Adipose tissue (tissue), 3 donors: Measurements from ENCODE around the gene AMT. TPM values are rescaled to one million over a fixed set of nuclear protein-coding genes. Genes with fewer than 3 reads are reported as not detected.
A peak's percentile ranks its signal among the peaks of the same experiment; 100 is the strongest.

ENCODE experiments used
- H3K27ac ChIP-seq: one replicate; pipeline ENCODE4 v1.5.1; 2013; ENCODE audit warnings: low read depth, low read length
- WGBS, 3 donors: extraction: QIAGEN DNeasy Blood & Tissue Kit; methylation state at CpG; one replicate each; pipeline ENCODE4 v1.1.7; 2013; 5-methylcytosine and 5-hydroxymethylcytosine counted together
- polyA plus RNA-seq, 3 donors: library from polyadenylated mRNA; stranded (reverse); fragments of 200-250 nt; gene quantifications; one replicate each; pipeline ENCODE4 v1.2.3, GENCODE V29; 2013
- donor health status: healthy with polysubstance abuse.
- donor health status: Bipolar disorder and iron deficiency.
- donor health status: healthy.

The AMT gene
- polyA plus RNA-seq, 3 donors = 4.7 to 14.6 (median 11.2) TPM

GRCh38 chr3:49434731-49435130, 12.5 kb upstream of the AMT start:
- no peak overlapping the region for H3K27ac ChIP-seq
- WGBS, 3 donors = 82 to 90% (median 82%) methylated on average over 5 of the region's 5 CpGs

- WGBS, 3 donors = 3 to 7% (median 5%) methylated on average over 9 of the region's 9 CpGs
These were observed 6.4 kb upstream of the AMT start for GRCh38 chr3:49428752-49429080.

DNA sequence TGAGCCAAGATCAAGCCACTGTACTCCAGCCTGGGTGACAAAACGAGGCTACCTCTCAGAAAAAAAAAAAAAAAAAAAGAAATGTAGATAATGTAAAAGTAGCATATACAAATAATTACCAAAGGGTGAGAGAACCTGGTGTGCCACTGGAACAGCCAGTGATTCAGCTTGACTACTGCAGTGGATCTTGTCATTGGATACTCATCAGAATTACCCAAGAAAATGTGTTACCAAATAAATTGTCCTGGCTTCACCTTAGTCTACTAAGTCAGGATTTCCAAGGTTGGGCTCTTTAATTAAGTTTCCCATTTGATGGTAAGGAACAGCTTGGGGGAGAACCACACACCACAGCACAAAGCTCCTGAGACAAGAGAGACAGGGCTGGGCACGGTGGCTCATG, 5.3 kb upstream of the AMT start:
- whole genome bisulfite sequencing, 3 donors = 91 to 100% (median 91%) methylated on average over 2 of the region's 2 CpGs
- H3K27ac ChIP-seq = no peak overlapping the region

More at GRCh38 chr3:49428752-49429080, 6.4 kb upstream of the AMT start:
- H3K27ac ChIP-seq = no peak overlapping the region

- H3K27ac ChIP-seq = no peak overlapping the region
- WGBS, 3 donors = 94 to 96% (median 95%) methylated on average over 6 of the region's 6 CpGs
These were observed 2.5 kb upstream of the AMT start for GRCh38 chr3:49424816-49425215.

DNA sequence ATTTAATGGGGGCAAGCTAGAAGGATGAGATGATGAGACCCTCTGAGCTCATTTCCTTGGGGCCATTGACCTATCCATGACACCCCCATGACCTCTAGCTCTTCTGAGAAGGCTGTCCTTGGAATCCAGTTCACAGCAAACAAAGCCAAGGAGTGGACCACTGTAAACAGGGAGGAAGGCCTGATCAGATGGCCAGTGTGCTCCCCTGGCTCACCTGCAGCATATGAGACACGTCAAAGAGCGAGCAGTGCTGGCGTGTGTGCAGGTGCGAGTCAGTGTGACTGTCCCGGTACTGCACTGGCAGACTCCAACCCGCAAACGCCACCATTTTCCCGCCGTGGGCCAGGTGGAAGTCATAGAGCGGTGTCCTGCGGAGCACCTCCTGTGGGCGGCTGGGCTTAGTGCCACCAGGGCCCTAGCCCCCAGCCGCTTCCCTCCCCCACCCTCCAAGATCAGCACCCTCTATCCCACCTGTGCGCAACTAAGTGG, 339 bp downstream of the AMT start:
- 13 to 56% (median 43%) methylated on average over 14 of the region's 14 CpGs for WGBS, 3 donors

DNA sequence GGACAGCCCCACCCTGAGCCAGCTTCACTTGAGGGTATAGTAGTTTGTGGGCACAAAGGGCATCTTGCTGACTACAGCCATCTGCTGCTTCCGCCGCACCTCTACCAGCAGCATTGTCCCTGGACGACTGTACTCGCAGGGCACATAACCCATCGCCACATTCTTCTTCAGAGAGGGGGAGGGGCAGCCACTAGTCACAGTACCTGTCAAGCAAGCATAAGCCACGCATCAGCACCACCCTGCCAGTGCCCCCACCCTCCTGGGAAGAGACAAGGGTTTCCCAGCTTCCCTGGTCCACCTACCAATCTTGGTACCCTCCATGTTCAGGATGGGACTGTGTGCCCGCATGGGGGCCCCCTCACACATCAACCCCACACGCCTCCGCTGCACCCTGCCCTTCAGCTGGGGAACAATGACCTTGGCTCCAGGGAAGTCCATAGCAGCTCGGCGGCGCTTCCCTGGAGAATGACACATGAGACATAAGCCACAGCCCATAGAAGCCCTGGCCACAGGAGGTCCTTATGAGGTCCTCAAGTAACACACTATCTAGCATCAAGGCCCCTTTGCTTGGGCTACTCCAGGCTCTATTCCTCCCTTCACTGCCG, 4.7 kb downstream of the AMT start:
- H3K27ac ChIP-seq = no peak overlapping the region
- WGBS, 3 donors = 73 to 94% (median 93%) methylated on average over 13 of the region's 13 CpGs

More for the DNA sequence above, 339 bp downstream of the AMT start:
- no peak overlapping the region for H3K27ac ChIP-seq

- 93 to 94% (median 94%) methylated on average over 2 of the region's 2 CpGs for WGBS, 3 donors
- no peak overlapping the region for H3K27ac ChIP-seq
These were observed 5.4 kb downstream of the AMT start for GRCh38 chr3:49416867-49417266.

GRCh38 chr3:49415931-49416601, 6.2 kb downstream of the AMT start:
- H3K27ac ChIP-seq = no peak overlapping the region
- WGBS, 3 donors = 23 to 66% (median 26%) methylated on average over 4 of the region's 4 CpGs

DNA sequence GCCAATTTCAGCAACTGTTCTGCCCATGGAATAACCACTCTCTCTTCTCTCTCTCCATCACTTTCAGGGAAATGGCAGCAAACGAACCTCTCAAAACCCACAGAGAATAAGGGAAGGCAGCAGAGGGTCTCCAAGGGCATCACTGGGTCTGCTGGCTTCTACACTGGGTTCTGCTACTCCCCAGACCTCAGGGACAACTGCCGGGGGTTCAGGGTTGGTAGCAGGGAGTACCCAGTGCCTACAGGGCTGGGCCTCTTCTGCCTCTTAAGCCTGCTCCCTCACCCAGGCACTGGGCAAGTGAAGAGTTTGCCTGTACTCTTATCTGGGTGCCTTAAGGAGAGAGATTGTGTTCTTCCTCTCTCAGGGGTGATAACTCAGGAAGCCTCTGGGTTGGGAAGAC, 7.5 kb downstream of the AMT start:
- WGBS, 3 donors = 75 to 93% (median 87%) methylated on average over 2 of the region's 2 CpGs
- no peak overlapping the region for H3K27ac ChIP-seq

DNA sequence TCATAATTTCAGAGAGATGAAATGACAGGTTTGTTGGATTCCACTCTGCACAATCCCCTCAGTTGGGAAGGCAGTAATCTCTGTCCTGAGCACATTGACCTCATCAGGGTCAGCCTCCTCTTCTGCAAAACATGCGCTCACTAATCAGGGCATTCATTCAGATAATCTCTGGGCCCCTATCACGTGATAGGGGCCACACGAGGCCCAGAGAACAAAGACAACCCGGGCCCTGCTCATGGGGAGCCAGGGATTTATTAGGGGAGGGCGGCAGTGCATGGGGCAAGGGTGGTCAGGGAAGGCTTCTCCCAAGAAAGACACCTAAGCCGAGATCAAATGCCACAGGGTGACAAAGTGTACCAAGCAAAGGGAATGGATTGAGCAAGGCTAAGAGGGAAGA, 8.9 kb downstream of the AMT start:
- WGBS, 3 donors = 56 to 90% (median 79%) methylated on average over 6 of the region's 6 CpGs
- H3K27ac ChIP-seq = no peak overlapping the region

GRCh38 chr3:49412632-49413337, 9.5 kb downstream of the AMT start:
- peak overlapping the region; percentile 70 for H3K27ac ChIP-seq
- WGBS, 3 donors = 16 to 28% (median 26%) methylated on average over 16 of the region's 16 CpGs

GRCh38 chr3:49411968-49412631, 10.2 kb downstream of the AMT start, which contains the start of the genes RHOA and TCTA:
TSS of gene RHOA (minus strand) at chr3:49411976. CDS start at chr3:49375589, 36,387 bp downstream.
TSS of gene TCTA (plus strand) at chr3:49412423. CDS start at chr3:49412427, 4 bp downstream.
- 0% methylated on average over 62 of the region's 62 CpGs for WGBS, 3 donors
- H3K27ac ChIP-seq = peak within 1 kb of the TSS; percentile 99

GRCh38 chr3:49411535-49411967, 10.7 kb downstream of the AMT start:
- 0 to 1% (median 1%) methylated on average over 35 to 59 of the region's 59 CpGs for WGBS, 3 donors
- H3K27ac ChIP-seq = peak overlapping the region; percentile 99

- peak overlapping the region; percentile 99 for H3K27ac ChIP-seq
- 0 to 1% (median 1%) methylated on average over 33 of the region's 33 CpGs for WGBS, 3 donors
These were observed 11.3 kb downstream of the AMT start for GRCh38 chr3:49410846-49411534.

- H3K27ac ChIP-seq = no peak overlapping the region
- WGBS, 3 donors = 20 to 30% (median 25%) methylated on average over 4 of the region's 4 CpGs
These were observed 12.0 kb downstream of the AMT start for GRCh38 chr3:49410066-49410845.

DNA sequence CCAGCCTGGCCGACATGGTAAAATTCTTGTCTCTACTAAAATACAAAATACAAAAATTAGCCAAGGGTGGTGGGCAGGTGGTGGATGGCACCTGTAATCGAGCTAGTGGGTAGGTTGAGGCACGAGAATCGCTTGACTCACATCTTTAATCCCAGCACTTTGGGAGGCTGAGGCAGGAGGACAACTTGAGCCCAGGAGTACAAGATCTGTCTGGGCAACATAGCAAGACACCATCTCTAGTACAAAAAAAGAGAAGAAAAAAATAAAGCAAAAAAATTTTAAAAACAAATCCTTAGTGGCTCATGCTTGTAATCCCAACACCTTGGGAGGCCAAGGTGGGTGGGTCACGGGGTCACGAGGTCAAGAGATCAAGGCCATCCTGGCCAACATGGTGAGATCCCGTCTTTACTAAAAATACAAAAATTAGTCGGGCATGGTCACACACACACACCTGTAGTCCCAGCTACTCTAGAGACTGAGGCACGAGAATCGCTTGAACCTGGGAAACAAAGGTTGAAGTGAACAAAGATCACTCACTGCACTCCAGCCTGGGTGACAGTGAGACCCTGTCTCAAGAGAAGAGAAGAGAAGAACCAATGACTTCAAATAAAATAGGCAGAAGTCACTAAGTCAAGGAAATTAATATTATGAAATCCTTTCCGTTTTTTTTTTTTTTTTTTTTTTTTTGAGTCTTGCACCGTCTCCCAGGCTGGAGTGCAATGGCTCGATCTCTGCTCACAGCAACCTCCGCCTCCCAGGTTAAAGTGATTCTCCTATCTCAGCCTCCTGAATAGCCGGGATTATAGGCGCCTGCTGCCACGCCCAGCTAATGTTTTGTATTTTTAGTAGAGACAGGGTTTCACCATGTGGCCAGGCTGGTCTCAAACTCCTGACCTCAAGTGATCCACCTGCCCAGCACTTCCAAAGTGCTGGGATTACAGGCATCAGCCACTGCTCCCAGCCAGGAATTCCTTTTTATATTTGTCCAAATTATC, 15.4 kb downstream of the AMT start:
- 47 to 66% (median 50%) methylated on average over 17 of the region's 17 CpGs for WGBS, 3 donors

More for the DNA sequence above, 15.4 kb downstream of the AMT start:
- no peak overlapping the region for H3K27ac ChIP-seq
